ENCODE measurements around the gene EIF4G1.
"Not testable (repeated sequence)": the region's sequence is repeated elsewhere in the genome, so short reads cannot be mapped to it uniquely, and the experiment has no call there.

Gene EIF4G1

DNA sequence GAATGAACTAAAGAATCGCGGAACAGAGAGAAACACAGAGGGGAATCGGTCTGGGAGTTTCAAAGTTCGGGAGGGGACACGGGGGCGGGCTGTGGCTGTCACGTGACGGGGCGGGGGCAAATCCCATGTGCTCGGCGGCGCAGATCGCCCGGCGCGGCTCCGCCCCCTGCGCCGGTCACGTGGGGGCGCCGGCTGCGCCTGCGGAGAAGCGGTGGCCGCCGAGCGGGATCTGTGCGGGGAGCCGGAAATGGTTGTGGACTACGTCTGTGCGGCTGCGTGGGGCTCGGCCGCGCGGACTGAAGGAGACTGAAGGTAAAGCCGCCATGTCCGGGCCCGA lies at the start of gene EIF4G1:
EIF4G1 (plus strand) TSS at position 244 of the 337 bp plus-strand sequence. CDS start 1,191 bp downstream, outside the sequence.
- no peak for TF ChIP-seq CTCF (IDR thresholded peaks at IDR 0.05; ENCODE audit: low read depth, low read length, missing control alignments)
- H3K4me3 ChIP-seq (replicated peaks; ENCODE audit: low read depth, low read length): peak within 1 kb of the TSS; percentile 95
- DNase-seq (ENCODE audit: extremely low read depth, low read depth): peak; percentile 56

DNA sequence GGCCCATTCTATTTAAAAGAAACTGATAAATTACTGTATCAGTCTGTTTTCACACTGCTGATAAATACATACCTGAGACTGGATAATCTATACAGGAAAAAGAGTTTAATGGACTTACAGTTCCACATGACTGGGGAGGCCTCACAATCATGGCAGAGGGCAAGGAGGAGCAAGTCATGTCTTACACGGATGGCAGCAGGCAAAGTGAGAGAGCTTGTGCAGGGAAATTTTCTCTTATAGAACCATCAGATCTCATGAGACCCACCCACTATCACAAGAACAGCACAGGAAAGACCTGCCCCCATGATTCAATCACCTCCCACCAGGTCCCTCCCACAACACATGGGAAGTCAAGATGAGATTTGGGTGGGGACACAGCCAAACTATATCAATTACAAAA lies 47.2 kb upstream of the EIF4G1 start:
- not testable (repeated sequence) for DNase-seq (ENCODE audit: extremely low read depth, low read depth); H3K4me3 ChIP-seq (replicated peaks; ENCODE audit: low read depth, low read length)

DNA sequence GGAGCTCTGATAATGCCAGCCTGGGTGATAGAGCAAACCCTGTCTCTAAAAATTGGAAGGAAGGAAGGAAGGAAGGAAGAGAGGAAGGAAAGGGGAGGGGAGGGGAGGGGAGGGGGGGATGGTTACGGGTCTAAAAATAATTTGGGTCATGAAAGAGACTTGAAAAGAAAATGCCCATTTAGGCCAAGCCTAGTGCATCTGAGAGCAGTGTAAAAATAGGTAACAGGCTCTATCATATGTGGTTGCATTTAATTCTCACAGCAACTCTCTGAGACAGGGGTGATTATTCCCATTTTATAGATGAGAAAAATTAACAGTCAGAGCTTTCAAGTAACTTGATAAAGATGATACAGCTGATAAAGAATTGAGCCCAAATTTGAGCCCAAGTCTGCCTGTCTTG lies 42.1 kb upstream of the EIF4G1 start:
- no peak for TF ChIP-seq CTCF (IDR thresholded peaks at IDR 0.05; ENCODE audit: low read depth, low read length, missing control alignments)
- DNase-seq (ENCODE audit: extremely low read depth, low read depth): no peak
- H3K4me3 ChIP-seq (replicated peaks; ENCODE audit: low read depth, low read length): no peak overlapping the region

DNA sequence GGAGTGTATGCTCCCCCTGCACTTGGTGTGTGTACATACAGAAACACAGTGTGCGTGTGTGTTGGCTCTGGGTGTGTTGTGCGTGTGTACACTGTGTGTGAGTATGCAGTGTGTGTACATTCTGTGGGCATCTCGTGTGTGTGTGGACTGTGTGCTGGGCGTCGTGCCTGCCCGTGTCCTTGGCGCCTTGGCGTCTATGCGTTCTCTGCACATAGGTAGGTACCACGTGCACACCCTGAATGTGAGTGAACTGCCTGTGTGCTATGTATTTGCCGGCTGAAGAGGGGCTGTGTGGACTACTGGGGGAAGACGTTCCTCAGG lies 39.1 kb upstream of the EIF4G1 start:
- DNase-seq (ENCODE audit: extremely low read depth, low read depth): no peak
- TF ChIP-seq CTCF (IDR thresholded peaks at IDR 0.05; ENCODE audit: low read depth, low read length, missing control alignments): no peak
- no peak overlapping the region for H3K4me3 ChIP-seq (replicated peaks; ENCODE audit: low read depth, low read length)

GRCh38 chr3:184275961-184276910 lies 38.2 kb upstream of the EIF4G1 start, which contains the start of gene ECE2:
TSS of gene ECE2 (plus strand) at chr3:184276022. CDS start at chr3:184276154, 132 bp downstream.
- no peak for DNase-seq (ENCODE audit: extremely low read depth, low read depth)
- H3K4me3 ChIP-seq (replicated peaks; ENCODE audit: low read depth, low read length): no peak within 1 kb of the TSS
- TF ChIP-seq CTCF (IDR thresholded peaks at IDR 0.05; ENCODE audit: low read depth, low read length, missing control alignments): no peak

DNA sequence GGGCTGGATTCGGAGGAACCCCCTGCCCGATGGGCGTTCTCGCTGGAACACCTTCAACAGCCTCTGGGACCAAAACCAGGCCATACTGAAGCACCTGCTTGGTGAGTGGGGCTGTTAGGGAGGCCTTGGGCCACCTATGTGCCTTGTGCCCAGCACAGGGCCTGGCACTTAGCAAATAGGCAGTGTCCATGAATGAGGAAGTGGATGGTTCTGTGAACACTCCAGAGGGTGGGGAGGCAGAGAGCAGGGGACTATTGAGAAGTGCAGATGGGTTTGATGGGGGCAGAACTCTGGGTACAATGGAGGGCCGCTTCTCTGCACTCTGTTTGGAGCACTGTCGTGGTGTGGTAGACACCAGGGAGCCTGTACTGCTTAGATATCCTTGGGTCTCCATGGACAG lies 37.0 kb upstream of the EIF4G1 start:
- H3K4me3 ChIP-seq (replicated peaks; ENCODE audit: low read depth, low read length): no peak overlapping the region
- DNase-seq (ENCODE audit: extremely low read depth, low read depth): no peak
- TF ChIP-seq CTCF (IDR thresholded peaks at IDR 0.05; ENCODE audit: low read depth, low read length, missing control alignments): no peak

DNA sequence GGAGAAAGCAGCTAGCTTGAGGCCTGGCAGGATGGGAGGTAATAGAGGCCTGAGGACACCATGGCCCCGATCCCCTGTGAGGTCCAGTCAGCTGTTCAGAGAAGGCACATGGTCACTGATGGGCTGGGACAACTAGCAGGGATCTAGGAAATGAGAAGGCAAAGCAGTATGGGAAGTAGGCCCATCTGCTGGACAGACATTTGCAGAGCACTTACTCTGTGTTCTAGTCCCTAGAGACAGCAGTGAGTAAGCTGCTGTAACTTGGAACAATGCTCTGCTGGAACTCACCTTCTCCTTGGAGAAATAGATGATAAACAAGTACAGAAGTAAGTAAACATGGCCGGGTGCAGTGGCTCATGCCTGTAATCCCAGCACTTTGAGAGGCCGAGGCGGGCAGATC lies 31.5 kb upstream of the EIF4G1 start:
- TF ChIP-seq CTCF (IDR thresholded peaks at IDR 0.05; ENCODE audit: low read depth, low read length, missing control alignments): no peak
- DNase-seq (ENCODE audit: extremely low read depth, low read depth): no peak
- H3K4me3 ChIP-seq (replicated peaks; ENCODE audit: low read depth, low read length): no peak overlapping the region
